LNCAP (cell line): ENCODE measurements around the gene CD99L2.

Experiments used
- TF ChIP-seq, protein P1 (sequence below): fragments of 450-650 bp; IDR thresholded peaks from 2 replicates; pipeline ENCODE4 v1.5.1; 2017; ENCODE audit warnings: mild to moderate bottlenecking

CD99L2 gene

DNA sequence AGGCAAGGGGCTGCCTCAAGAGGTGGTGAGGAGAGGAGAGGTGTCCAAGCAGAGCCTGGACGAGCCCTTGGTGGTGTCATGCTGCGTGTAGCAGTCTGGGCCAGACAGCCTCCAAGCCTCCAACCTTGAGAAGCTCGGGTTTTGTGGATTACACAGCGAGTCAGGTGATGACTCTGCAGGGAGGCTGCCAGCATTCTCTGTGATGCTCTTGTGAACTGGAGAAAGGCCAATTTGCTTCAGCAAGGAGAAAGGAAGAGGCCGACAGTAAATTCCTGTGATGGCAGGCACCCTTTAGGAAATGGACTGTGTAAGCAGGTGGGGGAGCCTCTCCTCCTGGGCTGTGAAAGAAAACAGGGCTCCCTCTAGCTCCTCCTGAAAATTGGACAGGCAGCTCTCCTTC lies 36.0 kb upstream of the CD99L2 start:
- TF ChIP-seq, protein P1, sequence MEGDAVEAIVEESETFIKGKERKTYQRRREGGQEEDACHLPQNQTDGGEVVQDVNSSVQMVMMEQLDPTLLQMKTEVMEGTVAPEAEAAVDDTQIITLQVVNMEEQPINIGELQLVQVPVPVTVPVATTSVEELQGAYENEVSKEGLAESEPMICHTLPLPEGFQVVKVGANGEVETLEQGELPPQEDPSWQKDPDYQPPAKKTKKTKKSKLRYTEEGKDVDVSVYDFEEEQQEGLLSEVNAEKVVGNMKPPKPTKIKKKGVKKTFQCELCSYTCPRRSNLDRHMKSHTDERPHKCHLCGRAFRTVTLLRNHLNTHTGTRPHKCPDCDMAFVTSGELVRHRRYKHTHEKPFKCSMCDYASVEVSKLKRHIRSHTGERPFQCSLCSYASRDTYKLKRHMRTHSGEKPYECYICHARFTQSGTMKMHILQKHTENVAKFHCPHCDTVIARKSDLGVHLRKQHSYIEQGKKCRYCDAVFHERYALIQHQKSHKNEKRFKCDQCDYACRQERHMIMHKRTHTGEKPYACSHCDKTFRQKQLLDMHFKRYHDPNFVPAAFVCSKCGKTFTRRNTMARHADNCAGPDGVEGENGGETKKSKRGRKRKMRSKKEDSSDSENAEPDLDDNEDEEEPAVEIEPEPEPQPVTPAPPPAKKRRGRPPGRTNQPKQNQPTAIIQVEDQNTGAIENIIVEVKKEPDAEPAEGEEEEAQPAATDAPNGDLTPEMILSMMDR, result no peak

- TF ChIP-seq, protein P1, result no peak
Measured at GRCh38 chrX:150933945-150934350, 35.5 kb upstream of the CD99L2 start.

GRCh38 chrX:150929058-150929457 lies 30.6 kb upstream of the CD99L2 start:
- TF ChIP-seq, protein P1, result no peak

DNA sequence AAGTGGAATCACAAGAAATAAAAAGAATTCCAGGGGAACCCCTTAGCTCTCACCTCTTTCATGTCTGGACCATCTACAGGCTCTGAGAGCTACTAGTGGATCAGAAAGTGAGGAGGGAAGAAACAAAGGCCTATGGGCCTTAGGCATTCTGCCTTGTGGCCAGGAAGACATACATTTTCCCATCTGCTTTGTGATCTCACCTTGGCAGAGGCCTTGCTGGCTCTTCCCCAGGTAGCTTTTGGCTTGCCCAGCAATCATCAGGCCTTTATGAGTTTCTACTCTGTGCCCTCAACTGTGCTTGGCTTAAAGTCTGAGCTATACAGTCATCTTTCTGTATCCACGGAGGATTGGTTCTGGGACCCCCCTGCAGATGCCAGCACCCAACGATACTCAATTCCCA lies 28.3 kb upstream of the CD99L2 start:
- TF ChIP-seq, protein P1, result no peak

DNA sequence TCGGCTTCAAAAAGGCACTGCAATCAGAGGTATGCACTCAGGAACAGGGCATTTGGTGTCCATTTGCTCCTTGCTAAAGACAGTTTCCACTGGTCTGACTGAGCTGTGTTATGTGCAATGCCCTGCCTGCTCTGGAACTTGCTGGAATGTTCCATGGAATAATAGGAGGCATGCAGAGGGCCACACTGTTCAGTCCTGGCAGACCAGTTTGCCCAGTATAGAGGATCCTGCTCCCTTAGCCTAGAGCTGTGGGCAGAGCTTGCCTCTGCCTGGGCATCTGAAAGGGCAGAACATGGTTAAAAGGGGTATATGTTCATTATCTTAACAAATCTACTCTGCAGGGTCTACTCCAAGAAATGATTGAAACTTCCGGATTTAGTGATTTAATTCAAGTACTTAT lies 27.8 kb upstream of the CD99L2 start:
- TF ChIP-seq, protein P1, result no peak

DNA sequence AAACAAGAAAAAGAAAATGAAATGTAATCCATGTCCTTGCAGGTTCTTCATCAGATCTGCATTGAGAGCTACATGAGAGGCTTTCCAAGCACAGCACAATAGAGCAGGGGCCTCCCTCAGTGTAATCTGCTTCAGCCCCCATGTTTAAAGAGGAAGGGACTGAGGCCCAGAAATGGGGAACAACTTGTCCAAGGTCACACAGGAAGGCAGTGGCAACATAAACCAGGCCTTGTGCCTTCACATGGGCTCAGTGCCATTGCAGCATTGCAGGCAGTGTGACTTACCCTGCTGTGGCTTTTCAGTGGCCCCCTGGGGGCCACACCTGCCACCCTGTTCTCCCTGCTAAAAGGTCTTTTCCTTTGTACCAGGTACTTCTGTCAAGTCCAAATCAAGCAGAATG lies 20.9 kb upstream of the CD99L2 start:
- TF ChIP-seq, protein P1, result no peak

- TF ChIP-seq, protein P1, result no peak
Measured at GRCh38 chrX:150913511-150913910, 15.0 kb upstream of the CD99L2 start.

DNA sequence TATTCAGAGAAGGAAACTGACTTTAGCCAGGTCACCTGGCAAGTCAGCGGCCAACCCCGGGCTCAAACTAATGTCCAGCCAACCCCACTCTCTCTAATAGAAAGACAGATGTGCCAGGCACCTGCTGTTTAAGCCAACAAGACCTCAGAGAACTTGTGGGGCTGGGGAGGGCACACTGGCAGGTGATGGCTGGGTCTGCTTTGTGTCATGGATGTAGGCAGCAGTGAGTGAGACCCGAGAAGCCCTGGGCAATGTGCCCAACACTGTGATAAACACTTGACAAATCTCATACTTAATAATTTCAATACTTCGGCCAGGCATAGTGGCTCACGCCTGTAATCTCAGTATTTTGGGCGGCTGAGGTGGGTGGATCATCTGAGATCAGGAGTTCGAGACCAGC lies 9.0 kb upstream of the CD99L2 start:
- TF ChIP-seq, protein P1, result no peak
